NB4 (cell line): ENCODE measurements around the gene ZFYVE27.

ENCODE experiments used
- CTCF ChIP-seq: IDR thresholded peaks from one replicate; pipeline ENCODE4 v1.5.1; 2012; ENCODE audit warnings: low read depth, low read length
- POLR2A ChIP-seq: IDR thresholded peaks from 2 replicates; pipeline ENCODE4 v1.6.1; 2011; ENCODE audit warnings: mild to moderate bottlenecking; ENCODE audit not compliant: insufficient read length; ENCODE audit errors: extremely low read depth

GRCh38 chr10:97754726-97755125, 17.8 kb downstream of the ZFYVE27 start:
- TF ChIP-seq CTCF (no peak), POLR2A (no peak)
